Suprapubic skin (tissue), 4 donors: Measurements from ENCODE around the gene CDKN1A.

Source experiments
- CTCF ChIP-seq, 2 donors: fragments of 200-600 bp in 1 of 2; fragments of 450-650 bp in 1 of 2; sonication (generic) in 1 of 2; IDR thresholded peaks; one replicate each; pipeline ENCODE4 v1.5.1; 2016 to 2019; ENCODE audit warnings: antibody characterized with exemption in 2 of 2, mild to moderate bottlenecking in 1 of 2, moderate library complexity in 1 of 2
- EP300 ChIP-seq: sonication (generic); formaldehyde crosslinking; IDR thresholded peaks from one replicate; pipeline ENCODE4 v1.6.1; 2017; ENCODE audit warnings: antibody characterized with exemption
- POLR2AphosphoS5 ChIP-seq, 3 donors: sonication (generic); formaldehyde crosslinking; IDR thresholded peaks; one replicate each; pipeline ENCODE4 v1.6.1; 2017; ENCODE audit warnings: antibody characterized with exemption in 3 of 3

- no peak for TF ChIP-seq CTCF (IDR thresholded peaks at IDR 0.05)
- TF ChIP-seq EP300 = no peak
- no peak for TF ChIP-seq POLR2AphosphoS5 (IDR thresholded peaks at IDR 0.05)
These were observed 16.1 kb downstream of the CDKN1A start for GRCh38 chr6:36694616-36695015.
